Stimulated activated CD8-positive, alpha-beta memory T cell treated with anti-CD3 and anti-CD28 coated beads, Interleukin-4, amount 100 ng/mL, for 24 hours (primary cell): Measurements from ENCODE around the gene TPP2.

ENCODE experiments used
- DNase-seq: peaks from one replicate; pipeline ENCODE4 v3.0.0-alpha.2; 2020; ENCODE audit warnings: low read depth

TPP2 gene

DNA sequence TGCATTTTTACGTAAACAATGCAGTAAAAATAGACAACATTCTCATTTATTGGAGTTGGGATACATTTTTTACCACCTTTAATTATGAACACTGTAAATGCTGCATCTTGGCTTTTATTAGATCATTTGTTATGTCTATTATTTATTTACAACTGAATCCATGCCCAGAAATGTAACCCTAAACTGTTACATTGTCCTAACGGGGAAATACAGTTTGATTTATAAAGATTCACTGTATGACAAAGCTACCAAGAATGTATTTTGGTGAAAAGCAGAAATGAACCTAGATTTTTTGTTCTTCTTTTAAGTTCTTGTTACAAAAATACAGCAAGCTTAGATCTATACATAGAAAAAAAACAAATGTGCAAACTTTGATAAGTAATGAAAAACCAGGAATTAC lies 97.0 kb downstream of the TPP2 start:
- DNase-seq, result no peak

DNA sequence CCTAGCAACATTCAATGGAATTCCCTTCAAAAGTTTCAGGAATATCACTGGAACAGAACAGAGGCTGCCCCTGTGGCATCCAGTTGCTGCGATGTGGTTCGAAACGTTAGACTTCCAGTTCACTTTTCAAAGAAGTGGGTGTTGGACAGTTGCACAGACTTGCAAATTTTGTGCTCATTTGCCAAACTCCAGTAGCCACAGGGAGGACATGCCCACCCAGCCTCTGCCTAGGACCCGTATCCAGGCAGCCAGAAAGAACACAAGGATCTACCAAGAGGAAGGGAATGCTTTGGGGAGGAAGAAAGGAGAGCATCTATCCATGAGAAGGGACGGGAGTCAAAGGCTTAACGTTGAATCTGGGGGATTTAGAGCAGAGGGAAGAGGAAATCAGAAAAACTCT lies 98.2 kb downstream of the TPP2 start, which contains the start of gene METTL21C:
TSS of gene METTL21C (minus strand) at position 108 of the 400 bp plus-strand sequence. CDS start 546 bp downstream, outside the sequence.
- DNase-seq, result no peak

DNA sequence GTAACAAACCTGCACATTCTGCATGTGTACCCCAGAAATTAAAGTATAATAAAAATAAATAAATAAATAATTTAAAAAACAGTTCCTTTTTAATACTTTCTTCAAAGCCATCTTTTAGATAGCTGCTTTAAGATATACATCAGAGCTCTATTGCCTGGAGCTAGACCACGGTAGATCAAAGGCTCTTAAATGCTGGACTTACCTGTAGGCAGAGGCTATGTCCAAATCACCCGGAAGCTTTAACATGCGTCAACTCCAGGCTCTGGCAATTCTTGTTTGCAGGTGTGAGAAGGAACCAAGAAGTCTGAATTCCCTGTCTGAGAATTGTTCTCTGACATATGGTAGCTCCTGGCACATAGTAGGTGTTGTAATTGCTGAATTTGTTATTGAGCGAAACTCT lies 99.7 kb downstream of the TPP2 start:
- DNase-seq, result no peak

DNA sequence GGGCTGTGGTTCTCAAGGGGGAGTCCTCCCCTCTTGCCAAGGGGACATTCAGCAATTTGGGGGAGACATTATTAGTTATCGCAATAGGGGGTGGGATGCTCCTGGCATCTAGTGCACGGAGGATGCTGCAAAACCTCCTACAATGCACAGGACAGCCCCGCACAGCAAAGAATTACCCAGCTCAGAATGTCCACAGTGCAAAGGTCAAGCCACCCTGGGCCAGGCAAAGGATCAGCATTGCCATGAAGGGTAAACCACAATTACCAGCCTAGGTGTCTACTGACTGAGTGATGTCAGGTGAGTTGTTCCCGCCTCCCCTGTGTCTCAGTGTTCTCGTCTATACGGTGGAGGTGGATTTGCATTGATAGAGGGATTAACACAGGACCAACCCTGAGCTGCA lies 100.5 kb downstream of the TPP2 start:
- DNase-seq, result no peak

DNA sequence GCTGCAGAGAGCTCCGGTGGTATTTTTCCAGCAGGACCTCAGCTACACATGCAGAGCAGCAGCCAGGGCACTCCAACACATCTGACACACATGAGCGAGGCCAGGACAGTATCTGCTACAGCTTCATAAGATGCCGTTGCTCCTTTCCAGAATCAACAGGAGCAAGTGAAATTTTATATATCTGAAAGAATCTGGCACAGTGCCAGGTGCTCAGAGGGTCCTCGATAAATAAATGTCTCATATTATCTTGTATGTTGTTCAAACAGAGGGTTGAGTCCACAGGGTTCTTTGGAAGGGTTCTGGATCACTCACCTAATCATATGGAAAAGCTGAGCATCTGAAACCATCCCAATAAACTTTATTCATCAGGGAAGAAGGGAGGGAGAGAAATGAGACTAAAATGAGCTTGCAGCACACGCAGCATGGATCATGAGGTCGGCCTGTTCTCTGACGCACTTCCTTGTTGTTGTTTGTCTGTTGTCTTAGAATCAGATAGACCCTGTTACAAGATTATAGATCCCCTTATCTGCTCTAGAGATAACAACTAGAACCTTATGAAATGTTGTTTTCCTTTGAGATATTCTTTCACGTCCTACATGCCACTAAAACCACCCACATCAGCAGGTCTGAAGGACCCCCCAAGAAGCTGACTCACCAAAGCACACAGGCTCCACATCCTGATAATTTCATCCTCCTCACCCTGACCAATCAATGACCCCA lies 101.3 kb downstream of the TPP2 start:
- DNase-seq, result no peak

DNA sequence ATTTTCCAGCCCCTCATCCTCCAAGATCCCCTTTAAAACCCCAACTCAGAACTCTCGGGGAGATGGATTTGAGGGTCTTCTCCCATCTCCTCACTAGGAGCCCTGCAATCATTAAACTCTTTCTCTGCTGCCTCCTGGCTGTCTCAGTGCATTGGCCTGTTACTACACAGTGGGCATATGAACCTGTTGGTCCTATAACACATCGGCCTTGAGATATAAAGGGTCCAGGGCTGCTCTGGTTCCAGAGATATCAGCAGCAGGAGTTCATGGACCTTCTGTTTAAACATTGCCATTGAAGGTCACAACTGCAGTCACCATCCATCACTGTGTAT lies 101.8 kb downstream of the TPP2 start:
- DNase-seq, result no peak

DNA sequence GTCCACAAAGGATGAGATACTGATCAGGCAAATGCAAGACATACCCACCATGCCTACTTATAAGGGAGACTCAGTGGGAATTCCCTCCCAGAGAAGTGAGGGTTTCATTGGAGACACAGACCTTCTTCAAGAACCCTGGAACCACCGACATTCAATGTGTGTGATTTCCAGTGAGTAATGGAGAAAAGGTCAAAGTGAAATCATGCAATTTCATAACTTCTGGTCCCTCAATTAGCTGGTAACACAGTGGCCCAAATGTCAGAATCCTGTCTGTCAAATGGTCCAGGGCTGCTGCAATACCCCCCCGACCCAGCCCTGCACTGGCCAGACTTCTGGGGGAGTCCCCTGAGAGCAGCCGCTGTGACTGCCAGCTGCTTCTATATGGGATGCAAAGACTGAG lies 102.7 kb downstream of the TPP2 start:
- no peak for DNase-seq

DNA sequence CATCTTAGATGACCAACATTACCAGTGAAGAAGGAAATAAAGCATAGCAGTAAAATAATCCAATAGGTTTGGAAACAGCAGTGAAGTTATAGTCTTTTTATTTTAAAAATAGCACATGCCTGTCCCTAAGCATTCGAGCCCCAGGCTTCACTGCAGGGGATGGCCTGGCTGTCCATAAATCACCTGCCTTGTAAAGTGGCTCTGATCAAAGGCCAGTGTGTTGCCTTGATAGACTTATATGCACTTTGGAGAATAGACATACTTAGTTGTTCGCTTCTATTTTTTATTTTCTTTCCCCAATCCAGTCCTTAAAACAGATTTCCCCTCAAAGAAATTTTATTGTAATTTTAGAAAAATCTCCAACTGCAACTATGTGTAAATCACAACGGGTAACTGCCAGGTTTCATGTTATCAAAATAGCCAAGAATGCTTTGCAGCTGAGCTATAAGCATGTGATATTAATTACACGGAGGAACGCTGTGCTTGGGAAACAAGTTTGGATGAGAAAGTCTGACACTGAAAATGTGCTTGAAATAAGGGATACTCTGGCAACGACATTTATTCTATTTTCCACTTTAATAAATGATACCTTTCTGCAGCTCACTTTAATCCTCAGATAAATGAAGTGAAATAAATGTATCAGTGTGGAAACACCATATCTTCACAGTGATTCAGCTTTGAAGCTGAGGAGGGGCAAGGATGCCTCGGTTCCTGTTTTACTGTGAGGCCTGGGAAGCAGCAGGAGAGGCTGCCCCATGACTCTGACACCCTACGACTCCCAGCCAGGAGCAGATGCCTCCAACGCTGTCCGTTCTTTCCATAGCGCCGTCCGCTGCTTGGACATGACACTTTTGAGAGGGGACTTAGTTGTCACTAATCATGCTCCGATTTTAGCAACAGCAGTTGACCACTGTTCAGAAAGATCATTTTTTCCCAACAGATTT lies 103.6 kb downstream of the TPP2 start:
- DNase-seq, result no peak

DNA sequence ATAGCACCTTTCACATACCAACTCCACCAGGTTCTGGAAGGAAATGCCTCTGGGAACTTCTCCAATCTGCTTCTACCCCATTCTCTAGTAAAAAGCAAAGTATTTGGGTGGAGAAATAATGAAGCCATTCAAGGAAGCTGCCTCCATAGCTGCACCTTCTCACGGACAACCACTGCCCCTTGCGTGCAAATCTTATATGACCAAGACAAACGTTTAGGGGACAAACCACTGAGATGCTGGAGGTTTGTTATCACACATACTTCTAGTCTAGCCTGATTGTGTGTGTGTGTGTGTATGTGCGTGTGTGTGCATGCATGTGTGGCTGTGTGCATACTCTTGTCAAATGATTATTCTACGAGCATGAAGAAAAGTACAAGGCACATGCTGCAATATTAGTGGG lies 104.5 kb downstream of the TPP2 start:
- no peak for DNase-seq

DNA sequence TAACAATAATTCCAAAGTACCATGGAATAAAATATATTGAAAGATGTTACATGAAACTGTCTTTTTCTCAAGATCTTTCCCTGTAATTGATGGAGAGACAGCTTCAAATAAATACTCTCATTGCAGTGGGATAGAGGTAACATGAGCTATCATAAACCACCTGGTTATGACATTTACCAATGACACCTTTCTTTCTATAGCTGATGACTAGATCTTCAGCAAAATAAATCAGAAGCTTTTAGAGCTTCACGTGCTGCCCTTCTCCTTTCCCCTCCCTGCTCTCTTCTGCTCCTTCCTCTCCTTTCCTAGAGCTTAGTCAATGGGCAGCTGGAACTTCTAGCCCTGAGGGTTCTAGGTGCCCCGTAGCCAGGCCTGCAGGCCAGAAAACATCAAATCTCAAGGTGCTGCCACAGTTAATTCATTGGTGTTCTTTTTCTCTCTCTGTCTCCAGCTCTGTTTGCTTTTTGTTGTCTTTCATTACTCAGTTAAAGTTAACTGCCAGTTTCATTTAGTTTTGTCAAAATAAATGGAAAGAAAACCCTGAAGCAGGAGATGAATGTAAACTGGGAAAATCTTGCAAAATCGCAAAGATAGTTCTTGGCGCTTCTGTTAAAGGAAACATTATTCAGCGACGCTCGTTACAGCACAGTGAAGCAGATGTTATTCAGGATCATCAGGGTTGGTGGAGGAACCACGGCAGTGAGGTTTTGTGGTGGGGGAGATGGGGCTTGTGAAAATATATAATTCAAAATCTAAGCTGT lies 106.4 kb downstream of the TPP2 start:
- DNase-seq, result no peak

DNA sequence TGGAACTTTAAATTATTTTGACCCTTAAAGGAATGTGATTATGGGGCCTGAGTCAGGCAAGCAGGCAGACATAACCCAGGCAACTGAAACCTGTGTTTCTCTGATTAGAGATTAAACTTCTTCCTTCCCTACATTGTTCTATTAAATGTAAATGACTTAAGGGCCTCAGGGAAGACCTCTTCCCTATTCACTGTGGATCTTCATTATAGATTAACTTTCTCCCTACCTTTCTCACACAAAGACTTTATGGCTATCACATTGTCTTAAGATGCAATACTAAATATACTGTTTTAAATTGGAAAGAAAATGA lies 106.9 kb downstream of the TPP2 start:
- no peak for DNase-seq

DNA sequence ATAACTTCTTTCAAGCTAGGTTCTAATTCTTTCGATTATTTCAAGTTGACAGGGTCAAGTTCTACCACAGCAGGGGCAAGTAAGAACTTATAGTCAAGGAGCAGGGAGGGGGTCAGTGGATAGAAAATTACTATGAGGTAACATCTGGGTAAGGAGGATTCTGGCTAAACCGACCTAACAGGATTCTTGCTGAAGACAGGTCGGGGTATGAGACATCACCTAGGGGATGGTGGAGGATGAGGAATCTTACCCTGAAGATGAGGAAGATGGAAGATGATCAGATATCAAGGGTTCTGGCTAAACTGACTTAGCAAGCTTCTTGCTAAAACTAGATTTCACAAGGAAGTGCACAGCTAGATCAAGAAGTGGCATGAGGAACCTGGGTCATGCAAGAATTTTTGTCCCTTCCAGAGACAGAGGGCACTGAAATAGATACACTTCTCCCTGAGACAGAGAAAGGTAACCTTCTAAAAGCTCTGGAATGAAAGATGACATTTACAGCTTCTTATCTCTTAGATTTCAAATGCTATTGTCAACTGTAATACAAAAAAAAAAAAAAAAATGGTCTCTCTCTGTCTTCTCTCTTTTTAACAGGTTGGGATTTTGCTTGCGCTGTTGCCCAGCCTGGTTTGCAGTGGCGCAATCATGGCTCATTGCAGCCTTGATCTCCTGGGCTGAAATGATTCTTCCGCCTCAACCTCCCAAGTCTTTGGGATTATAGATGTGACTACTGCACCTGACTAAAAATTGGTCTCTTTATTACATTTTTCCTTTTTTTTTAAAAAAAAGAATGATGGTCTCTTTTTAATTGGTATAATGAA lies 107.7 kb downstream of the TPP2 start:
- no peak for DNase-seq

DNA sequence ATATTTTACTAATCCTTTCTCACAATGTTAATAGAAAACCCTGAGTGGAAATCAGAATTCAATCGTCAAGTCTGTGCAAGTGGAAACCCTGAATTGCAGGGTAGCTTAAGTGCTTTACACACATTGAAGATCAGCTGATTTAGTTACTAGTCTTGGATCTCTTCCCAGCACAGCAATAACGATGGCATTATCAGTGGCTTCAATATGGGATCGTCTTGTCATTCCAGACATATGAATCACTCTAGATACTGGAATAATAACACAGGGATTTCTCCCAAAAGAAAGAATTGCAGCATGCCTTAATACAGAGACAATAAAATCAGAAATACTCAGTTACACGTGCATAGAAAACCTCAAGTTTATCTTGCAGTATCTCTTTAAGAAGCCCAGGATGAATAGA lies 110.7 kb downstream of the TPP2 start:
- DNase-seq, result no peak

DNA sequence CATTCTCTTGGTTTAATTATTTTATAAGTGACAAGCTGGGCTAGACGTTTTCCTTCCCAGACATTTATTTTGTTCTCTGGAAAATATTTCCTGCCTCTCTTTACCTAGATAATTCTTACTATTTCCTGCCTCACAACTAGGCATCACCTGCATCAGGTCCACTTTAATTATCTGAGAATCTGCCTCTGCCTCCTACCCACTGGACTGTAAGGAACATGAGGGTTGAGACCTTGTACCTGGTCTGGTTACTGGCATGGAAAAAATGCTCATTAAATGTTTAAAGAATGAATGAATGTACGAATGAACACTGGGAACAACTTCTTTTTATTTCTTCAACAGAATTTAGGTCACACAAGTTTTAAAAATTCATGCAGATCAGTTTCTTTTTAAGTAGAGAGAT lies 111.4 kb downstream of the TPP2 start:
- no peak for DNase-seq

DNA sequence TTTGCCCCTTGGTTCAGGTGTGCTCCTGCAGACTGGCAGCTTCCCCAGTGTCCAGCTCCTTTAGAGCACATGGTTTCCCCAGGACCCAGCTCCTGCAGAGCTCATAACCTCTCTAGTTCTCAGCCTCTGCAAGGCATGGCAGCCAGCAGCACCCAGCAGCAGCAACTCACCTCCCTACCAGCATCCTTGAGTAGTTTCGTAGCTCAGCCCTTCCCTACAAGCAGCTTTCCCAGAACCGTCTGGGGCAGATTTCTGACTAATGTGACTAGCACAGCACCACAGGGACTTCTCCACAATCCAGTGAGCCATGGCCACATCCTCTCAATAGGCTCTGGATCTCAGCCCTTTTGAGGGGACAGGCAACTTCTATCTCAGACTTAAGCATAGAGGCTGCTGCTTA lies 112.2 kb downstream of the TPP2 start:
- no peak for DNase-seq

DNA sequence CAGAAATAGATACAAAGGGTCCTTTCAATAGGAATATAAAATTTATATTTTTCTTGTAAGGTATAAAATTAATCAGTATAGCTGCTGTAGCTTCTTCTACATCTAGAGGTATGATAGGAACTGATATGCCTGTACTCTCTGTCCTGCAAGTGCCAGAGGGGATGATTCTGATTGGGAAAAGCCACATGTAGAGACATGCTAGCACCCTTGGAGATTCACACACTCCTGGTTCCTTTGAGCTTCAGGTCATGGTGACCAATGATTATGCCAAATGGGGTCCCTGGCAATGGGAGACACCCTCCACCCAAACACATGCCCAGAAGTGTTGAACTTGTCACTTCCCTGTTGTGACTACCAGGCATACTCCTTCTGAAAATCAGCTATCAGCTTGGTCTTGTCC lies 112.8 kb downstream of the TPP2 start:
- DNase-seq, result no peak

DNA sequence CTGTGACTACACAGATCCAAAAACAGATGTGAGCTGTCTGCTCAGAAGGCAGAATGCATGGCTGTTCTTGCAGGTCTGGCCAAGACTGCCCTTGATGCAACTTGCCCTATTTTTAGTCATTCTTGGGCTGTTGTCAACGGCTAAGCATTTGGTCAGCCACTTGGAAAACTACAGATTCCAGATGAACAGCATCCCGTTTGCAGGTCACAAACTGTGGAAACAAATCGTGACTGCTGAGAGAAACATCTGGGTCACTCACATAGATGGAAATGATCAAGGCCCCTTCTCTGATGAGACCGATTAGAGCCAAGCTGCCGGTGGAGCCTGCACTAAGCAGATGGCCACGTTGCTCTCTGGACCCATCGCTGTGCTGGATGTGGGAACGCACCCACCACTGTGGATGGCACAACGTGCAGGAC lies 113.5 kb downstream of the TPP2 start:
- no peak for DNase-seq

DNA sequence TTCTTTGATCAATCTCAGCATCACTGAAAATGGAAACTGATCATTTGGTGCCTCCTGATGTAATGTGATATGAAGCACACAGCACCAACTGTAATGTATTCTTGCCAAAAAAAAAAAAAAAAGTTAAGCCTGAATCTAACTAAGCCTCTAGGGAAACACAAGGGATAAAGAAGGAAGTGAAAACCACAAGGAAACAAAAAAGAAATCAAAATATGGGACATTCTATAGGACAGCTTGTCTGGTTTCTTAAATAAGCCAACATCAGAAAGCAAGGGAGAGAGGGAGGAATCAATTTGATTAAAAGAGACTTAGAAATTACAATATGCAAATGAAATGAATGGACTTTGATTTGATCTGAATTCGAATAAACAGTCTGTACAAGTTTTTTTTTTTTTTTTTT lies 118.7 kb downstream of the TPP2 start:
- DNase-seq, result no peak

DNA sequence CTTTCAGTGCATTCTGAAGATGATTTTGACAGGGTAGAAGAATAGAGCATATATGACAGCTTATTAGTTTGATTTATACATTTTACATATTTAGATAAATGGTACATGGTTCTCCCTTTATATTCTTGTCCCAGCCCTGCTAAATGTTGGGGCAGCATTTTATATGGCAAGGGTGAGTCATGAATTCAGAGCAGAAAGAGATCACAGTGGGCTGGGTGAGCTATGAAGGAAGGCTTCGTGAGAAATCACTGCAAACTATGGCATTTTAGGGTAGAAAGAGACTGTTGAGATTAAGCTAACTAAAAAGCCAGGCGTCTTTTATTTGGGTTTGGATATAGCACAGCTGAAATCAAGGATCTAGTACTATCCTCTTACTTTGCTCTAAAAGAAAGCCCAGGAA lies 122.0 kb downstream of the TPP2 start:
- no peak for DNase-seq

DNA sequence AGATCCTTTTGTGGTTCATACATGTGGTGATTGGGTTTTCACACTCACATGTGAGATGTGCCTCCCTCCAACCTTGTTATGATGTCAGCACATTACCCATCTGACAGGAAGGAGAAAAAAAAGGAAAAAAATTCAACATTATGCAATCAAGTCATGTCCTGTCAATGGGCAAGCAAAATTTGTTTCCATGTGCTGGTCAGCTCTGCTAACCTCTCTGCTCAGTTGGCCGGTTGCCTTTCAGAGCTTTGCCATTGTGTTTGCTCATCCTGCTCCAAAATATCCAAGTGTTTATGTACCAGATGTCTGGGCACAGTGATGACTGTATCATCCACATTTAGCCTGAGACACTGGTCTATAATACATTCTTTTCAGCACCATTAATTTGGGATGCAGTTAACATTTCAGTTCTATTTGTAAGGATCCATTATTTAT lies 125.0 kb downstream of the TPP2 start:
- no peak for DNase-seq

DNA sequence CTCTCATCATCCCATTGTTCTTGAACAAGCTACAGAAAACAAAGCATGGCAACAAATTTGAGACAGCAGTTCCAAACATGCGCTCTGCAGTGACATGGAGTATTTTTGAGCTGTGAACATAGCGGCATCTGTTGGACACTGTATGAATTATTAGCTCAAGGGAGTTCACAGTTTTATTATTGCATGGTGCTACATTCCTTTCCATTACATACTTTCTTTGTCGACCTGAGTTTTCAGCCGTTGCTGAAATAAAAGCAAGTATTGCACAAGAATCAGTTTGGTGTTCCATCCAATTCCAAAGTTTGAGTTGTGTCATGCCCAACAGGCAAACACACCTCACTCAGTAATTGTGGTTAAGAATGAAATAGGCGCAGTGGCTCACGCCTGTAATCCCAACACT lies 128.1 kb downstream of the TPP2 start:
- no peak for DNase-seq

DNA sequence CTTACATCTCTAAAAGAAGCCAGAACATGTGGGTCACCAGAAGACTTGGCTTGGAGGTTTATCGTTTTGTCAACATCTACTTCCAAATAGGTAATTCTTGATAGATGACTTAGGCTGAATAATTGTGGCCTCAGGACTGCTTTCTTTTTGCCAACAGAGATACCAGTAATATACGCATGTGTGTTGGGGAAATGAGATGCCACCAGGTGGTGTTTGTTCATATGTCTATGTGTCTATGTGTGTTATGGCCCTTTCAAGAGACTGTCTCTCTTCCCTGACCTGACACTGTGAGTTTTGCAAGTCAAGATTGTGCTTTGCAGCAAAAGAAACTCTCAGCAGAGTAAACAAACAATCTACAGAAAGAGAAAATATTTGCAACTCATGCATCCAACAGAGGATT lies 129.6 kb downstream of the TPP2 start:
- DNase-seq, result no peak
